GM15510 (cell line): ENCODE data around the gene MALRD1.

Experiments
- POLR2A ChIP-seq: IDR thresholded peaks from 3 replicates; pipeline ENCODE4 v1.6.1; 2011; ENCODE audit warnings: borderline replicate concordance; ENCODE audit not compliant: insufficient read length; ENCODE audit errors: extremely low read depth

Gene MALRD1

DNA sequence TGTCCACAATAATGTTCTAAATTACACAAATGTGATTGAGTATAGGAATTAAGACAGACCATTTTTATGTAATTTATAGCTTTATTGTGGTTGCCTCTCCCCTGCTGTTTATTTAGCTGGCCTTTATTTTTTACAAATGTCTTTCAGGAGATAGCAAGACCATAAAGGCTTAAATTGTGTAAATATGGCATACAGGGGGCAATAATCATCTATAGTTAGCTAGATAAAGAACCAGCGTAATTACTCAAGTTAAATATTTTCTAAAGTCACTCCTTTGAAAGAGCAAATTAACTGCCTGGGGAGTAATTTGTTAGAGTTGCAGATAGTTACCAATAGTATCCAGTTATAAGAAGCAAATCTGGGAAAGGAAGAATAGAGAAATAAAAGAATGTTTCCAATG is at the start of gene MALRD1:
Gene MALRD1, plus strand, starts transcription at position 313 of the 400 bp plus-strand sequence. CDS start 138 bp downstream, outside the sequence.
- TF ChIP-seq POLR2A, result no peak

DNA sequence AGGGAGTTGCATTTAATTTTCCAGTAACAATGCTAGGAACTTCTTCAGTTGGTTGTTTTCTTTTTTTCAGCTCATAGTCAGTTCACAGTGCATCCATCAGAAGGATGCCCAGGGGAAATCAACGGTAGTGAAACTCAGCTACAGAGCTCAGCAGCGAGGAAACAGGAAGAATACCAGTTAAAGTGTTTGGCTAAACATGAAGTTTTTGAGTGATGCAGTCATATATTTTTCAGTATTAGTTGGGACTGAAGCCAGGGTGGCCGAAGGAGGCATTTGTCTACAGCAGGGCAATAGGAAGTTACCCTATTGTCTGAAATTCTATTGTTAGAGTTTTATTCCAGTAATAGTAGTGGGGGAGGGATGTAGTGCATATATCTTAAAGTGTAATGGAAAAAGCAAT is 45.3 kb upstream of the MALRD1 start:
- TF ChIP-seq POLR2A, result no peak

DNA sequence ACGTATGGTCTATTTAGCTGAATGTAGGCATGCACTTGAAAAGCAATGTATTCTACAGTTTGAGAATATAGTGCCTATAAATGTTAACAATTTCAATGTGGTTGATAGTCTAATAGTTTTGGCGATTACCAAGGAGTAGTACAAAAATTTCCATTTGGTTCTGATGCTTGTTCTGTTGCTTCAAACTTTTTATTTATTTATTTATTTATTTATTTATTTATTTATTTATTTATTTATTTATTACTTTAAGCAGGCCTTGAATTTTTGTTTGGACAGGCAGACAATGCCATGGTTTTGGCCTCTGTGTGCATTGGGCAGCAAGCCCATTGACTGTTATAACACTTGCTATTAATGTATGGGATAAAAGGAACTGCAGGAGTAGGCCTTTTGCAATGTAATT is 36.5 kb upstream of the MALRD1 start:
- TF ChIP-seq POLR2A, result no peak

DNA sequence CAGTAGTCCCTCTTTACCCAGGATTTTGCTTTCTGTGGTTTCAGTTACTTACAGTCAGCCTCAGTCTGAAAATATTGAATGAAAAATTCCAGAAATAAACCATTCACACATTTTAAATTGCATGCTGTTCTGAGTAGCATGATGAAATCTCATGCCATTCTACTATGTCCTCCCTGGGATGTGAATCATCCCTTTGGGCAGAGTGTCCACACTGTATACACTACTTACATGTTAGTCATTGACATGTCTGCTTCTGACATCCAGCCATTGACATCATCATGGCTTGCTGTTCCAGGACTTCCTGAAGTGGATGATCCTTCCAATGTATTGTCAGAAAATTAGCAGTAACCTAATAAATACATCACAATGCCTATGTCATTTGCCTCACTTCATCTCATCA is 34.6 kb upstream of the MALRD1 start:
- TF ChIP-seq POLR2A, result no peak

DNA sequence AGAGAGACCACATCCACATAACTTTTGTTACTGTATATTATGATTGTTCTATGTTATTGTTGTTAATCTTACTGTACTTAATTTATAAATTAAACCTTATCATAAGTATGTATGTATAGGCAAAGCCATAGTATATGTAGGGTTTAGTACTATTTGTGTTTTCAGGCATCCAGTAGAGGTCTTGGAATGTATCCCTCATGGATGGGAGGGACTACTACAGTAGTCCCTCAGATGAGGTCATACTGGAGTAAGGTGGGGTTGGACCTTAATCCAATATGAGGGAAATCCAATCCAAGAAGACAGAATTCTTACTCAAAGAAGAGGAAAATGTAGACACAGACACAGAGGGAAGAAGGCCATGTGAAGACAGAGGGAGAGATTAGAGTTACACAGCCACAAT is 34.1 kb upstream of the MALRD1 start:
- no peak for TF ChIP-seq POLR2A

DNA sequence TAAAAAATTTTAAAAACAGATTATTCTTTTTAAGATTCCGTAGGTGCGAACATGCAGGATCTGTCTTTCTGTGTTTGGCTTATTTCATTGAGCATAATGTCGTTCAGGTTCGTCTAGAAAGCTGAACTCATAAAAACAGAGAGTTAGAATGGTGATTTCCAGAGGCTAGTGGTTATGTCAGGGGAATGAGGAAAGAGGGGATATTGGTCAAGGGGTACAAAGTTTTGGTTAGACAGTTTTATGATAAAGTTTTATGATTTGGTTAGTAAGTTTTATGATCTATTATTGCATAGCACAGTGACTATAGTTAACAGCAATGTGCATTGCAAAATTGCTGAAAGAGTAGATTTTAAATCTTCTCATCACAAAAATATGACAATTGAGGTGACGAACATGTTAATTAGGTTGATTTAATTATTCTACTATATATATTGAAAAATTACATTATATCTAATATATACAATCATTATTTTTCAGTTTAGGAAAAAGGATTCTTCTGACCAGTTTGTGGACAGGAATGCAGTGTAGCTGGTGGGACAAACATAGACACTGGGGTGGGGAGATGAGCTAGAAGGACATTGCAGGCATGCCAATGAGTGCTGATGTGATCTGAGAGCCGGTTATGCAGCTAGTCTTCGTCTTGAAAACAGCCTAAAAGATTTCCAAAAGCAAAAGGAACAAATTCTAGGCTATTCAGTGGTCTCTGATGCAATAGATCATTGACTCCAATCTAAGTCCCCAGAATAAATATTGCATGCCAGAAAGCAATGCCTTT is 31.3 kb upstream of the MALRD1 start:
- no peak for TF ChIP-seq POLR2A

DNA sequence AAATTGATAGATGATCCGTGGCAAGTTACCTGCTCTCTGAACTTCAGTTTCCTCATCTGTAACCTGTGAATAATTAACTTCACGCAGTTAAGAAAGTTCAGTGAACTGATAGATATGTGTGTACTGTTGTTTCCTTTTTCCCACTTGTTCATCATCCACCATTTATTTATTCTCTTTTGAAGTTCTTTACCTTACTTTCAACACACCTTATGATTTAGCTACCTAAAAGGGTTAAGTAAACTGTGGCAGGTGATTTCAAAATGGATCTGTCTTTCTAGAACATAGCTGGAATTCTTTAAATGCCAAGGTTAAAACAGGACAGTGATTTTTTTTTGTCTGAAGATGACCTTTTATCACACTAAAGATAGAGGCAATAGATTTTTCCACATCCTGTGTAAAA is 27.4 kb upstream of the MALRD1 start:
- no peak for TF ChIP-seq POLR2A

DNA sequence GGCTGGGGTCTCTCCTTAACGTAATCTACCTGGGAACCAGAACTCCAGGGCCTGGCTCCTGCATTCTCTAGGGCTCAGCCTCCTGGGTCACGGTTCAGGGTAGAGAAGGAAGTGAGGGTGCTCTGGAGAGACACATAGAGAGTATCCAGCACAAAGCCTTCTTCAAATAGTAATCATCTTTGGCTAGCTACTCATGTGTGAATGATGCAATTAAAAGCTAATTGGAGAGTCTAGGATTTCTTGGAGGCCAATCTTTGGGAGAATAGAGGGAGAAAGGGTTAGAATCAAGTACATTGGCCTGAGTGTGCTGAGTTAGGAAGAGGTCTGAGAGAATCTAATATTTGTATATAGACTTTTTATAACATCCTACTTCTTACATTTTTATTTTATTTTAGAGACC is 24.0 kb upstream of the MALRD1 start:
- TF ChIP-seq POLR2A, result no peak

DNA sequence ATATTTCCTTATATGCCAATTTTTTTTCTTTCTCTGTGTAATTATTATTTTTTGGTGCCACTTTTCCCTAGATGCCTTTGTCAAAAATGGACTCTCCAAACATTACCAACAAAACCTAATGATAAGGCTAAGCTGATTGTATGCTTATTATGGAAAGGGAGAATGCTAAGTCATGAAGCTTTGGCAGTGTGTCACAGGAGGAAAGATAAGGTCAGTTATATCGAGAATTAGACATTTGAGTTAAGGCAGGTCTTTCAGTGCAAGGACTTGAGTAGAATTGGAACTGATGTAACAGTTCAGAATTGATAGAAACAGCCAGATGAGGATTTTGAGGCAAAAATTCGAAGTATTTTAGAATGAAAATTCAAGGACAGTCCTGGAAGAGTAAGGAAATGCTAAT is 16.8 kb upstream of the MALRD1 start:
- no peak for TF ChIP-seq POLR2A

DNA sequence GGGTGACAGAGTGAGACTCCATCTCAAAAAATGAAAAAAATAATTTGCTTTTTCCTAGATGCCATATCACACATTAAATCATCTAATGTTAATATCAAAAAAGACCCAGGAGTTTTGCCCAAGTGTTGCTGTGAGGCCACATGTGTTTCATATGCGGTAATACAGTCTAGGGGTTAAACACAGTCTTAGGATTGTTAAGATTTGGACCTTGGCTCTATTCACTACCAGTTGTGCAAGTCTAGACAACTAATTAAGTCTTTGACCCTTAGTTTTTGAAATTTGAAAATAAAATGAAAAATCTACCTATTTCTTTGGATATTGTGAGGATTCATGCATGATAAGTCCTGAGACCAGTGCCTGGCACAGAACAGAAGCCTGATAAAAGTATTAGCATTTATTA is 14.9 kb upstream of the MALRD1 start:
- no peak for TF ChIP-seq POLR2A

DNA sequence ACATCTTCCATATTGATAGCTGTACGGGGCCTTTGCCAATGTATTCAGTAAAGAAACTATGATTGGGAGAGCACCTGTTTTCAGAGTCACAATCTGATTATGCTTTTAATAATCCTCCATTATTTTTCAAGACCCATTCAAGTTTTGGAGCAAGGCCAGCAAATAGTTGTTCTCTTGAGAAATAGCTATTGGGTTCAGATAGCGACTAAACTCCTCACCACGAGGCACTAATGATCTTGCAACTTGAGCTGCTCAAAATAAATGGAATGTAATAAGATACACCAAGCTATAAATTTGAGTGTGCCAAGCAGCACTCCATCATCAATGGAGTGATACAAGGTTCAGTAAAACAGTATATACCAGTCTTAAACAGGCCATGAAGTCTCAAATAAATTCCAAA is 7.4 kb upstream of the MALRD1 start:
- TF ChIP-seq POLR2A, result no peak

DNA sequence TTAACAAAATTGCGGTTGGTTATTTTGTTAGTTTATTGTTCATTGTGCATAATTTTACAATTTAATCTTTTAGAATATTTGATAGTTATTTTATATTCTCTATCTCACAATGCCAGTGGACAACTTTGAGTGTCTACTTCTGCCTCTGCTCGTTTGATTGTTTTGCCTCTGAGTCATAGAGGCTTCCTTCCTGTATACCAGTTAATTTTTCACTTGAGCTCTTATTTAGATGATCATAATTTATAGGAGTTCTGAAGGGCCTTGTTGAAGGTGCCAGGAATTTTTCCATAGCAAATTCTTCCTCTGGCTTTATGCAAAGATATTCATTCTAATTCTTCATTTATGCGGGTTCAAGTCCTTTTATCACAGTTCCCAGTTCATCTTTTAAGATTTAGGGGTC is 5.2 kb upstream of the MALRD1 start:
- no peak for TF ChIP-seq POLR2A

DNA sequence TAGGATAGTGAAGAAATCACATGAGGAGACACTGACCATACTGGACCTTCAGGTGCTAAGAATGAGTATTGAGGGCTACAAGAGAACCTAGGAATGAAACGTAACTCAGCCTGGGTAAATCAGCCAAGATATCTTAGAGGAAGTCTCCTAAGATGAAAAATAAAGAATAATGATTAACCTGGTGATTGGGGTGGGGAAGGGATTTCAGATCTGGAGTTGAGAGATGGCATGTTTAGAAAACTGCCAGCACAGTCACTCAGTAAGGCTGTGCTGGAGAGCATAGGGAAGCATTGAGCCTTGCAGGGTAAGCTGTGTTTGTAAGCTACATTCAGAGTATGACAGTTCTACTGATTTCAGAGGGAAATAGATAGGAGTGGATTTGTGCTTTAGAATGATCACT is 1.9 kb upstream of the MALRD1 start:
- no peak for TF ChIP-seq POLR2A

DNA sequence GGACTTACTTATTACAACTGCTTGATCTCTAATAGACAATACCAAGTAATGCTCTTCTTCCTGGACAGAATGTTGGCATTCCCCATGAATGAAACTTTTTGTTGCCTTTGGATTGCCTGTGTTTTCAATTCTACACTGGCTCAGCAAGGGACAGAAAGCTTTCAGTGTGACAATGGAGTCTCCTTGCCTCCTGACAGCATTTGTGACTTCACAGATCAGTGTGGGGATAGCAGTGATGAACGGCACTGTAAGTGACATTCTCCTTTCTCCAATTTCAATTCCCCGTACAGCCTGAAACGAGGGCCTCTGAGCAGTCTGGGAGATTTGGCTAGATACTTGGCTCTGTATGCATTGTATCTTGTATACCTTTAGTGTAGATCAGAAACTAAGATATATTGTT is 290 bp downstream of the MALRD1 start:
- TF ChIP-seq POLR2A, result no peak

DNA sequence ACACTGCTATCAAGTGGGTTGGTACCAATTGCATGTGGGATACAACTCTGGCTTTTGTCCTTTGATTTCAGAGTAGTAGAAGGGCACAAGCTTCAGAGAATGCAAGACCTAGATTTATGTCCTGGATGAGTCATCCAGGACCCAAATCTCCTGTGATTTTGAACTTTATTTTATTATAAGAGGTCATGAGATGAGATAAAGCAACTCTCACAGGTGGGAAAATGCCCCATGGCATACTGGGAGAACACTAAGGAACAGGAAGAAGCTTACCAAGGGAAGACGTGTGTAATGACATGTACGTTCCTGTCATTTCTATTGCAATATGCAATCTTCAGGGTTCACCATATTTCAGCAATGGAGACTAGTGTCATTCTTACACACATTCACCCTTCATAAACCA is 966 bp downstream of the MALRD1 start:
- no peak for TF ChIP-seq POLR2A

DNA sequence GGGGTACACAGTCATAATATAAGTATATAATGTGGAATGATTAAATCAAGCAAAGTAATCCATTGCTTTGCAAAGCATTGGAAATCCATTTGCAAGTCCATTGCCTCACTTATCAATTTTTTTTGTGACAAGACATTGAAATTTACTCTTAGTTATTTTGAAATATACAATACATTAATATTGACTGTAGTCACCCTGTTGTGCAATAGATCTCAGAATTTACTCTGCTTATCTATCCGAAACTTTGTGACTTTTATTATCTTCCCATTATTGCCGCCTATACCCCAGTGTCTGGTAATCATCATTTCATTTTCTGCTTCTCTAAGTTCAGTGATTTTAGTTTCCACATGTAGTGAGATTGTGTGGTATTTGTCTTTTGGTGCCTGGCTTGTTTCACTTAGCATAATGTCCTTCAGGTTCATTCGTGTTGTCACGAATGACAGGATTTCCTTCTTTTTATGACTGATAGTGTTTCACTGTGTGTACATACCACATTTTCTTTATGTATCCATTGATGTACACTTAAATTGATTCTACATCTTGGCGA is 5.8 kb downstream of the MALRD1 start:
- no peak for TF ChIP-seq POLR2A
